H9 (cell line): ENCODE measurements around the gene FAM124A. TPM values are rescaled to one million over a fixed set of nuclear protein-coding genes. Genes with fewer than 3 reads are reported as not detected.

ENCODE experiments used
- DNase-seq: peaks from one replicate; pipeline ENCODE4 v3.0.0-alpha.2; 2017
- H2AFZ ChIP-seq: one replicate; pipeline ENCODE4 v1.6.1; 2013; ENCODE audit warnings: mild to moderate bottlenecking, low read length, control low read depth, moderate library complexity
- H2AK5ac ChIP-seq: 2 replicates; pipeline ENCODE4 v1.6.1; 2013; ENCODE audit warnings: low read length, control low read depth, mixed read lengths; ENCODE audit not compliant: insufficient read length
- H2BK120ac ChIP-seq: one replicate; pipeline ENCODE4 v1.6.1; 2013; ENCODE audit warnings: low read depth, mild to moderate bottlenecking, low read length, control low read depth, inconsistent platforms; ENCODE audit not compliant: poor library complexity, severe bottlenecking
- H2BK12ac ChIP-seq: 2 replicates; pipeline ENCODE4 v1.6.1; 2013; ENCODE audit warnings: low read length, control low read depth, mixed read lengths, low read depth; ENCODE audit not compliant: insufficient read length
- H2BK15ac ChIP-seq: 2 replicates; pipeline ENCODE4 v1.6.1; 2013; ENCODE audit warnings: low read depth, low read length, control low read depth
- H2BK20ac ChIP-seq: one replicate; pipeline ENCODE4 v1.6.1; 2013; ENCODE audit warnings: low read depth, mild to moderate bottlenecking, low read length, control low read depth, inconsistent platforms; ENCODE audit not compliant: poor library complexity, severe bottlenecking
- H2BK5ac ChIP-seq: 2 replicates; pipeline ENCODE4 v1.6.1; 2013; ENCODE audit warnings: low read length, control low read depth, mixed read lengths; ENCODE audit not compliant: insufficient read length
- H3K14ac ChIP-seq: 2 replicates; pipeline ENCODE4 v1.6.1; 2013; ENCODE audit warnings: low read length, control low read depth; ENCODE audit not compliant: insufficient read depth
- H3K18ac ChIP-seq: 2 replicates; pipeline ENCODE4 v1.6.1; 2013; ENCODE audit warnings: low read depth, mild to moderate bottlenecking, mixed read lengths, low read length, control low read depth; ENCODE audit not compliant: insufficient read length
- H3K23ac ChIP-seq: 2 replicates; pipeline ENCODE4 v1.6.1; 2013; ENCODE audit warnings: low read length, control low read depth, mixed read lengths, low read depth; ENCODE audit not compliant: insufficient read length
- H3K23me2 ChIP-seq: 2 replicates; pipeline ENCODE4 v1.6.1; 2013; ENCODE audit warnings: low read depth, mild to moderate bottlenecking, mixed read lengths, low read length, control low read depth; ENCODE audit not compliant: insufficient read length, poor library complexity, severe bottlenecking
- H3K27ac ChIP-seq: 2 replicates; pipeline ENCODE4 v1.5.1; 2013; ENCODE audit warnings: low read length, control low read depth, mixed read lengths, low read depth; ENCODE audit not compliant: insufficient read length
- H3K27me3 ChIP-seq: 2 replicates; pipeline ENCODE4 v1.6.1; 2013; ENCODE audit warnings: low read length, control low read depth, inconsistent platforms; ENCODE audit not compliant: insufficient read depth
- H3K4ac ChIP-seq: 2 replicates; pipeline ENCODE4 v1.6.1; 2013; ENCODE audit warnings: low read depth, mild to moderate bottlenecking, control low read depth, inconsistent platforms, low read length, moderate library complexity
- H3K4me1 ChIP-seq: 2 replicates; pipeline ENCODE4 v1.6.1; 2013; ENCODE audit warnings: low read length, control low read depth, inconsistent platforms; ENCODE audit not compliant: insufficient read depth
- H3K4me2 ChIP-seq: 2 replicates; pipeline ENCODE4 v1.6.1; 2013; ENCODE audit warnings: low read length, control low read depth, mixed read lengths; ENCODE audit not compliant: insufficient read length, insufficient read depth
- H3K56ac ChIP-seq: 2 replicates; pipeline ENCODE4 v1.6.1; 2013; ENCODE audit warnings: low read depth, mild to moderate bottlenecking, mixed read lengths, low read length, control low read depth; ENCODE audit not compliant: insufficient read length
- H3K79me1 ChIP-seq: 2 replicates; pipeline ENCODE4 v1.6.1; 2013; ENCODE audit warnings: low read depth, mild to moderate bottlenecking, moderate library complexity, low read length, control low read depth, inconsistent platforms; ENCODE audit not compliant: insufficient read depth, poor library complexity, severe bottlenecking
- H3K79me2 ChIP-seq: 2 replicates; pipeline ENCODE4 v1.6.1; 2013; ENCODE audit warnings: low read length, control low read depth, inconsistent platforms; ENCODE audit not compliant: insufficient read depth
- H3K9ac ChIP-seq: 2 replicates; pipeline ENCODE4 v1.6.1; 2013; ENCODE audit warnings: low read length, control low read depth, mixed read lengths; ENCODE audit not compliant: insufficient read length; ENCODE audit errors: extremely low read depth
- H3K9me3 ChIP-seq: one replicate; pipeline ENCODE4 v1.6.1; 2013; ENCODE audit warnings: low read depth, low read length, inconsistent platforms; ENCODE audit not compliant: control insufficient read depth
- H3T11ph ChIP-seq: one replicate; pipeline ENCODE4 v1.6.1; 2013; ENCODE audit warnings: mild to moderate bottlenecking, low read length, control low read depth, inconsistent platforms
- H4K20me1 ChIP-seq: one replicate; pipeline ENCODE4 v1.6.1; 2013; ENCODE audit not compliant: control insufficient read depth, insufficient read length, insufficient read depth
- H4K5ac ChIP-seq: 2 replicates; pipeline ENCODE4 v1.6.1; 2013; ENCODE audit warnings: low read depth, mild to moderate bottlenecking, mixed read lengths, low read length, control low read depth; ENCODE audit not compliant: insufficient read length
- H4K8ac ChIP-seq: replicated peaks from 2 replicates; pipeline ENCODE4 v1.6.1; 2013; ENCODE audit warnings: low read length, control low read depth, mixed read lengths, low read depth; ENCODE audit not compliant: insufficient read length
- H4K91ac ChIP-seq: 2 replicates; pipeline ENCODE4 v1.6.1; 2013; ENCODE audit warnings: low read depth, mild to moderate bottlenecking, moderate library complexity, mixed read lengths, low read length, control low read depth; ENCODE audit not compliant: insufficient read length
- H3K27ac Mint-ChIP-seq, 3 experiments: 2 replicates in 2 of 3; 3 replicates in 1 of 3; pipeline ENCODE4 v1.8.0; 2020 to 2021; ENCODE audit warnings: mixed read lengths in 3 of 3, mild to moderate bottlenecking in 1 of 3, moderate library complexity in 1 of 3
- H3K27me3 Mint-ChIP-seq: 2 replicates; pipeline ENCODE4 v1.8.0; 2021; ENCODE audit warnings: low read depth, mild to moderate bottlenecking, moderate library complexity, mixed read lengths
- H3K36me3 Mint-ChIP-seq, 3 experiments: 2 replicates in 2 of 3; 3 replicates in 1 of 3; pipeline ENCODE4 v1.8.0; 2020 to 2021; ENCODE audit warnings: low read depth in 3 of 3, mixed read lengths in 3 of 3; ENCODE audit not compliant: insufficient read depth in 1 of 3
- H3K4me1 Mint-ChIP-seq, 2 experiments: 2 replicates each; pipeline ENCODE4 v1.8.0; 2020; ENCODE audit warnings: mixed read lengths in 2 of 2
- H3K4me3 Mint-ChIP-seq, 2 experiments: 2 replicates in 1 of 2; 3 replicates in 1 of 2; pipeline ENCODE4 v1.8.0; 2020 to 2021; ENCODE audit warnings: mild to moderate bottlenecking in 2 of 2, mixed read lengths in 2 of 2, moderate library complexity in 1 of 2
- H3K9me3 Mint-ChIP-seq, 2 experiments: 2 replicates in 1 of 2; 3 replicates in 1 of 2; pipeline ENCODE4 v1.8.0; 2020; ENCODE audit warnings: mild to moderate bottlenecking in 2 of 2, mixed read lengths in 2 of 2, moderate library complexity in 1 of 2
- WGBS: extraction: QIAGEN DNeasy Blood & Tissue Kit; methylation state at CpG from one replicate; pipeline ENCODE4 v1.1.7; 2013; ENCODE audit warnings: missing lambda C conversion rate, low lambda C conversion rate, mixed read lengths; ENCODE audit not compliant: insufficient read length; ENCODE audit errors: extremely low coverage; 5-methylcytosine and 5-hydroxymethylcytosine counted together
- total RNA-seq: library from RNA; stranded (reverse); gene quantifications from 2 replicates; pipeline ENCODE4 v1.2.1, GENCODE V29; 2021
- TF ChIP-seq, protein P1 (sequence below): fragments of 200-600 bp; sonication (generic); conservative IDR thresholded peaks from 3 replicates; pipeline ENCODE4 v1.8.0; 2021; ENCODE audit warnings: antibody characterized with exemption, mild to moderate bottlenecking

The FAM124A gene
- total RNA-seq, 1 experiment from 2014 or later: 41.9 TPM

DNA sequence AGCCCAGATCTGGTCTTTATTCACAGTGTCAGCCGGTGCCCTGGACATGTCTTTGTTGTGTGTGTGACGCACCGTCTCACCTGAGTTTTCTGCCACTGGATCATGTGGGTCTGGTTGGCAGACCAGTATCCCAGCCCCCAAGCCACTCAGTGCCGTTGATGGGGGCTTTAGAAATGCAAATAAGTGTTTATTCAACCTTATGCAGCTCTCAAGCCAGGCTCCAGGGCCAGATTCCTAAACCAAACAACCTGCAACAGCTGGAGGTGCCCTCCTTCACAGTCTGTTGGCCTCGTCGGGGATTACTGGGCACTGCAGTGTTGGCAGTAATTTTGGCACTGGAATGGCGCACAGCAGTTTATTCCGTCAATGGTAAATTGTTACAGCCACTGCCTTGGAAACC, 21.6 kb downstream of the FAM124A start:
- H4K91ac ChIP-seq: no peak overlapping the region
- H4K5ac ChIP-seq: no peak overlapping the region
- H2BK15ac ChIP-seq: no peak overlapping the region
- no peaks in the 10 kb centered on the region for H3K9me3 ChIP-seq
- no peak overlapping the region for H3K9ac ChIP-seq
- H2AK5ac ChIP-seq: no peak overlapping the region
- no peak overlapping the region for H2BK5ac ChIP-seq
- H3K27me3 Mint-ChIP-seq: no peaks in the 10 kb centered on the region
- H3K56ac ChIP-seq: no peak overlapping the region
- WGBS: no CpG with 5 or more reads among the region's 8 CpGs
- H3K9me3 Mint-ChIP-seq: no peaks in the 10 kb centered on the region
- no peaks in the 10 kb centered on the region for H3K27me3 ChIP-seq
- H3K4ac ChIP-seq: no peak overlapping the region
- no peaks in the 10 kb centered on the region for H3K79me1 ChIP-seq
- H3K23ac ChIP-seq: no peak overlapping the region
- peaks cover 60 to 77% of the 10 kb centered on the region in 2 experiments for H3K4me1 Mint-ChIP-seq
- peaks cover 2% of the 10 kb centered on the region for H4K20me1 ChIP-seq
- H3T11ph ChIP-seq: no peak overlapping the region
- H3K14ac ChIP-seq: no peak overlapping the region; the same call in 1 of the 2 replicates
- H3K4me3 Mint-ChIP-seq: peak overlapping the region; percentile 45 to 69; a peak in 4 of 5 replicates
- H3K4me2 ChIP-seq: peak overlapping the region; percentile 28
- no peak overlapping the region for H2AFZ ChIP-seq
- peak overlapping the region; percentile 1 for H3K18ac ChIP-seq
- H3K27ac Mint-ChIP-seq: peak overlapping the region; percentile 96 to 98 (median 98)
- no peak overlapping the region for H2BK120ac ChIP-seq
- peaks cover 40% of the 10 kb centered on the region; the same call in 1 of the 2 replicates for H3K4me1 ChIP-seq
- H2BK20ac ChIP-seq: no peak overlapping the region
- peaks cover 8% of the 10 kb centered on the region; the same call in 1 of the 2 replicates for H3K79me2 ChIP-seq
- H2BK12ac ChIP-seq: no peak overlapping the region
- H3K27ac ChIP-seq: peak overlapping the region; percentile 88
- peaks cover 16 to 23% (median 22%) of the 10 kb centered on the region in 3 experiments; a peak in 6 of 7 replicates for H3K36me3 Mint-ChIP-seq
- H4K8ac ChIP-seq: no peak overlapping the region
- DNase-seq: peak; percentile 96
- TF ChIP-seq, protein P1, sequence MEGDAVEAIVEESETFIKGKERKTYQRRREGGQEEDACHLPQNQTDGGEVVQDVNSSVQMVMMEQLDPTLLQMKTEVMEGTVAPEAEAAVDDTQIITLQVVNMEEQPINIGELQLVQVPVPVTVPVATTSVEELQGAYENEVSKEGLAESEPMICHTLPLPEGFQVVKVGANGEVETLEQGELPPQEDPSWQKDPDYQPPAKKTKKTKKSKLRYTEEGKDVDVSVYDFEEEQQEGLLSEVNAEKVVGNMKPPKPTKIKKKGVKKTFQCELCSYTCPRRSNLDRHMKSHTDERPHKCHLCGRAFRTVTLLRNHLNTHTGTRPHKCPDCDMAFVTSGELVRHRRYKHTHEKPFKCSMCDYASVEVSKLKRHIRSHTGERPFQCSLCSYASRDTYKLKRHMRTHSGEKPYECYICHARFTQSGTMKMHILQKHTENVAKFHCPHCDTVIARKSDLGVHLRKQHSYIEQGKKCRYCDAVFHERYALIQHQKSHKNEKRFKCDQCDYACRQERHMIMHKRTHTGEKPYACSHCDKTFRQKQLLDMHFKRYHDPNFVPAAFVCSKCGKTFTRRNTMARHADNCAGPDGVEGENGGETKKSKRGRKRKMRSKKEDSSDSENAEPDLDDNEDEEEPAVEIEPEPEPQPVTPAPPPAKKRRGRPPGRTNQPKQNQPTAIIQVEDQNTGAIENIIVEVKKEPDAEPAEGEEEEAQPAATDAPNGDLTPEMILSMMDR: no peak
- H3K23me2 ChIP-seq: no peaks in the 10 kb centered on the region
